Activated gamma-delta T cell treated with Interleukin-2 at 50 U/mL for 16 hours (primary cell): ENCODE measurements around the gene TTF1.

Experiments used
- DNase-seq: peaks from one replicate; pipeline ENCODE4 v3.0.0-alpha.2; 2020

TTF1 gene

DNA sequence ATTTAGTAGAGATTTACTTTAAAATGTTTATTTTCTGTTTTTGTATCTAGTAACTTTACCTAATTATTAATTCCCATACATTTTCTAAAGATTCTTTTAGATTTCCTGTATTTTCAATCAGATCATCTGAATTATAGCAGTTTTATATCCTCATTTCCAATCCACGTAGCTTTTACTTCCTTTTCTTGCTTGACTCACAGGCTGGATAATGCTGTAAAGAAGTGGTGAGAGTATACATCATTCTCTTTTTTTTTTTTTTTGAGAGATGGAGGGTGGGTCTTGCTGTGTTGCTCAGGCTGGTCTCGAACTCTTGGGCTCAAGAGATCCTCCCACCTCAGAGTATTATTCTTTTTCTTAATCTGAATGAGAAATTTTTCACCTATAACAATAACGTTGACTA, 40.7 kb downstream of the TTF1 start:
- no peak for DNase-seq

DNA sequence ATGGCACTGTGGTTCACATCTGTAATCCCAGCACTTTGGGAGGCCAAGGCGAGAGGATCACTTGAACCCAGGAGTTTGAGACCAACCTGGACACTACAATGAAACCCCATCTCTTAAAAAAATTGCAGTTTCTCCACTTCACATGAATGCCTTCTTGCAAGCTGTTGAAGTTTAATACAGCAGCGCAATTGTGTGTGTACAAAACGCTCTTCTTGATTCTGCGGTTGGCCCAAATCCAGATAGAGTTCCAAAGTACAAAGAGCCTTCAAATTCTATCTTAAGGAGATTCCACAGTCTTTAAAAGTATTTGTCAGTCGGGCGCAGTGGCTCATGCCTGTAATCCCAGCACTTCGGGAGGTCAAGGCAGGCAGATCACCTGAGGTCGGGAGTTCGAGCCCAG, 42.6 kb downstream of the TTF1 start:
- no peak for DNase-seq

DNA sequence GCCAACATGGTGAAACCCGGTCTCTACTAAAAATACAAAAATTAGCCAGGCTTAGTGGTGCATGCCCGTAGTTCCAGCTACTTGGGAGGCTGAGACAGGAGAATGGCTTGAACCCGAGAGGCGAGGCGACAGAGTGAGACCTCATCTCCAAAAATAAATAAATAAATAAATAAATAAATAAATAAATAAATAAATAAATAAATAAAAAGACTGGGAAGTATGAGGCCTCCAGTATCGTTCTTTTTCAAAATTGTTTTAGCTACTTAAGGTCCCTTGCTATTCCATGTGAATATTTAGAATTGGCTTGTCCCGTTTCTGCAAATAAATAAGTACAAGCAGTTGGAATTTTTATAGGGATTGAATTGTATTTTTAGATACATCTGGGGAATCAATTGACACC, 48.9 kb downstream of the TTF1 start:
- no peak for DNase-seq

DNA sequence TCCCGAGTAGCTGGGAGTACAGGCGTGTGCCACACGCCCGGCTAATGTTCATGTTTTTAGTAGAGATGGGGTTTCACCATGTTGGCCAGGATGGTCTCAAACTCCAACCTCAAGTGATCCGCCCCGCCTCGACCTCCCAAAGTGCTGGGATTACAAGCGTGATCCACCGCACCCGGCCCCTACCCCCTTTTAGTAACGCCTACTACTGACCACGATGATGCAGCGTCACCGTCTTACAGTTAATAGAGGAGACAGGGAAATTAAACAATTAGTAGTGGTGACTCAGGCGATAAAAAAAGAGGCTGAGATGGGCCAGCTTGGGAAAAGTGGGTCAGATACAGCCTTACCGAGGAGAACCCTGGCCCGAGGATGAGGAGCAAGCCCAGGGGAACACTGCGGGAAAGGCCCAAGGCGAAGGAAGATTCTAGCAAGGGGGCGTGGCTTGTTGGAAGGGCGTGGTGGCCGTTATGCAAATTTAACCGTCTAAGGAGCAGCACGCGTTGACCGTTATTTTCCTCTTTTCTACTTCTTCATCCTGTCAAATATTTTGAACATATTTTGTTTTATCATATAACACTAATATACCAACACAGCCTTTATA, 50.2 kb downstream of the TTF1 start:
- no peak for DNase-seq

DNA sequence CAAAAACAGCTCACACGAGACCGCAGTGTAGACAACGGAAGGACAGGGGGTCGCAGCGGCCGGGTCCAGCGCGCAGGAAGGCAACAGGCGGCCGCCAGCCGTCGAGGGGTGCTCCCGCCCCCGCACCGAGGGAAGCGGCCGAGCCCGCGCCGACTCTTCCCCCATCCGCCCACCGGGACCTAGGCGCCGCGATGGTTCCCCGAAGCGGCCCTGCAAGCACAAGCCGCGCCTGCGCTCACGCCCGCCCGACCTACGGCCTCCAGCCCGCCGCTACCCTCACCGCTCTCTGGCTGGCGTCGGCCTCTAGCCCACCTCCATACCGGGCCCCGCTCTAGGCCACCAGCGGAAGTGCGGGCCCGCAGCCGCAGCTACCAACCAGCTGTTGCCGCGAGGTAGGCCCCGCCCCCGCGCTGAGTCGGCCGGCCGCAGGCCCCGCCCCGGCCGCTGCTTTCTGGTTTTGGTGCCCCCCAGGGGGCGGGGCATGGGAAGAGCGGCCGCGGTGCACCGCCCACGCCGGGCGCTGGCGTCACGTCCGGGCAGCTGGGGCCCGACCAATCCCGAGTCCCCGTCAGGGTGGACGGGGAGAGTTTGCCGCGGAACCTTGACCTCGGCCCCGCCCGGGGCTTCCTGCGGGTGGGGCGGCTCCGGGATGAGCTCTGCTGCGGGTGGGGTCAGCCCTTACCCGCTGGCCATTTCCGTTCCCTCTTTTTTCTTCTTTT, 51.8 kb downstream of the TTF1 start, which contains the start of gene SETX:
Gene SETX, minus strand, starts transcription at position 350 of the 719 bp plus-strand sequence. CDS start 5,558 bp downstream, outside the sequence.
- DNase-seq: peak; percentile 97

DNA sequence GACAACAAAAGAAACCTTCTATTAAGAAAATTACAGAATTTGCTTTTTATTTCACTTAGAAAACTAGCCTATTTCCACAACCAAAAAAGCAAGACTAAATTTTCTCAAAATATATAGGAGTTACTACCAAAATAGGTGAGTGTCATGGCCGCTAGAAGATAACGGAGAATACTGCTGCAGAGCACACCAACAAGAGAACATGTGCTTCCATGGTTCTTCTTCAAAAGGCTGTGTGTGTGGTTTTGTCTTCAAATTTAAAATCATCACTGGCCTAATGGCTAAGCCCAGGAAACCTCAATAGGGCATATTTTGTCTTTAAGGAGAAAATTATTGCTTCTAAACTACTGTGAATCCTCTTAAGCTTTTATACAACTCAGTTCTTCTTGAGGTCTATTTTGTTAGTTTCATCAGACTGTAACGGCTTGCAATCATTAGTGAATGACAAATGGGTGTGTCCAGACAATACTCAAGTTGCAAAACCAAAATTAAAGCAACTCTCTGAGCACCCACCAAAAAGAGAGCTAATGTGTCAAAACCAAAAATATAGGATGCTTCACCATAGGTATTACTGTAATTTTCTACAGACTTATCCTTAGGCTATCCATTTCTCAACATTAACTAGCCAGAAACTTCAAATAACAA, 55.1 kb downstream of the TTF1 start:
- no peak for DNase-seq

DNA sequence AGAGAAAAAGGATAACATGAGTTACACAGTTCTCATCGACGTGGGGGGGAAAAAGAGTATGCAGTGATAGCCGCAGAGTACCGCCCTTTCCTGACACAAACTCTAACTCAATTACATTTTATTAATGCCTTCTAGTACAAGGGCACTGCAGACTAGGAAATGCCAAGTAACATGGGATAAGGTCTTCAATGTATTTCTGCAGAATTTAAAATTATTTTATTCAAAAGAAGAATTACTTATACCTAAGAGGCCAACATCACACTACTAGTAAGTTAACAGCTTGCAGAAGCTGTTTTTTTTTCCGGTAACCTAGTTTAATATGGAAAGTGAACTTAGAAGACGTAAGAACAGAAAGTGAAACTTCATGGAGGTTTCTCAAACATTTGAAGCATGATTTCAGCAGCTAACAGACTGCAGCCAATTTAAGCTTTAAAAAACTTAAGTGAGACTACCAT, 55.8 kb downstream of the TTF1 start:
- peak; percentile 30 for DNase-seq

DNA sequence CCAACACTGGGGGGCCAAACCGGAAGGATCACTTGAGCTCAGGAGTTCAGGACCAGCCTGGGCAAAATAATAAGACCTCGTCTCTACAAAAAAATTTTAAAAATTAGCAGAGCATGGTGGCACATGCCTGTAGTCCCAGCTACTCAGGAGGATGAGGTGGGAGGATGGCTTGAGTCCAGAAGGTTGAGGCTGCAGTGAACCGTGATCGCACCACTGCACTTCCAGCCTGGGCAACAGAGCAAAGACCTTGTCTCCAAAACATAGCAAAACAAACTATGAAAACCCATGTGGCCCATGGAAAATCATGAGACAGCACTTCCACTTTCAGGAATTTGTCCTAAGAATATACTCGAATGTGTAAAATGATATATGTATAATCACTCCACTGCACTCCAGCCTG, 58.0 kb downstream of the TTF1 start:
- no peak for DNase-seq

DNA sequence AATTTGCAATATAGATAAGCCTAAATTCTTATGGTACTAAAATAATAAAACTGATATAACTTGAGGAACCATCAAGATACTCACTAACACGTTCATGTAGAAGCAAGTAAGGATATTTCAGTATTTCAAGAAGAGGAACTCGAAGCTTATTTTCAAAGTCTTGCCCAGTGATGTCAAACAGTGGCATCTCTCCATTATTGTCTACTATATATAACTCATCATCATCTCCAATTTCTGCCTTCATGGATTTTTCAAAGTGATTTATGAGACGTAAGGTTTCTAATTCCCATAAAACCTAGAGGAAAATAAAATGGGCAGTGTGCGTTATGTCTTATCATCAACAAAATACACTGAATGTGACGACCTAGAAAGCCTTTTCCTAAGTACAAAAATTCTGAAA, 60.5 kb downstream of the TTF1 start:
- DNase-seq: no peak

DNA sequence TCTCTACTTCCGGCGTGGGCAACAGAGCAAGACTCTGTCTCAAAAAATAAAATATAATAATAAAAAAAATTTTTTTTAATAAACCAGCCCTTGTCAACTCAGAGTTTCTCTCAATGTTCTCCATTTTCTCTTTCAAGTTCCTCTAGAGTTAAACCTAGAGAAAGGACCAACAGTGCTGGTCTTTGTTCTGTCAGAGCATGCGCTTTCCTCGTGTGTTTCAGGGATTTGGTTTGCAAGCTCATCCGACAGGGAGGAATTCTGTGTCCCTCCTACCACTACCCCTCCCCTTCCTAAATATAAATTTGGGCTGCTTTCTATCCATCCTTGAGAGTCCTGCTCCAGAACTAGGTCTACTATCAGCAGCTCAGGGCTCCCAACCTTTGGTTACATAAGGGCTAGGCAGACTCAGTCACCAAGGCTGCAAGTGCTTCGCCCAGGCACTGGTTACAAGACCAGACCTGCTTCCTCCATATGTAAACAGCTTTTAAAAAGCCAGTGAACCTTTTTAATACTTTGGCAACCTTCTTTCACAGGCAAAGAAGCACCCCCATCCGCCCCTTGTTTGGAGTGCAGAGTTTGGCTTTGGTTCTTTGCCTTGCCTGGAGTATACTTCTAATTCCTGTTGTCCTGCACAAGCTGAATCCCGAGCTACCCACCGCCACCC, 65.3 kb downstream of the TTF1 start:
- no peak for DNase-seq

DNA sequence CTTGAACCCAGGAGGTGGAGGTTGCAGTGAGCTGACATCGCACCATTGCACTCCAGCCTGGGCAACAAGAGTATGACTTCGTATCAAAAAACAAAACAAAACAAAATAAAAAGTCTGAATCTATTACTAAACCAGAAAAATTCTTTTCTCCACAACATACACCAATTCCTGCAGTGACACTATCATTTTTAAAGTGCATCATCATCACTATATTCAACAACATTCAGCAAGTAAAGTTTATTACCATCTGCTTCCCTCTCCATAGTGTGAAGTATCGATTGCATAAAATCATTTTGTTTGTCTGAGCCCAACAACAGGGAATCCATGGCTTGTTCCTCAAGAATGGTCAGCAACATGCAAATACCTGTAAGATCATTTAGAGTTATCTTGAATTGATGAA, 72.3 kb downstream of the TTF1 start:
- DNase-seq: no peak

DNA sequence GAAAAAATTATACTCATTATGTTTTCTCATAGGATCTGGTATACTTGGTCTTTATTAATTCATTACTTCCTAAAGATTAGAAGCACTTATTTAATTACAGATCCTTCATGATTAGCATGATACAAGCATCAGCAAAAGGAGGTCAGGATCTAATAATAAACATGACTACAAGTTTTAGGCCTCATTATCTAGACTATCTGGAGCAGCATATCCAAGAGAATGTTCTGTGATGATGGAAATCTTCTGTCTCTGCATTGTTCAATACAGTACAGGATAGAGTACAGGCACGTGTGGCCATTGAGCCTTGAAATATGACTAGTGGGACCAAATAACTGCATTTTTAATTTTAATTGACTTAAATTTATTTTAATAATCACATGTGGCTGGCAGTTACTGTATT, 73.1 kb downstream of the TTF1 start:
- DNase-seq: no peak

DNA sequence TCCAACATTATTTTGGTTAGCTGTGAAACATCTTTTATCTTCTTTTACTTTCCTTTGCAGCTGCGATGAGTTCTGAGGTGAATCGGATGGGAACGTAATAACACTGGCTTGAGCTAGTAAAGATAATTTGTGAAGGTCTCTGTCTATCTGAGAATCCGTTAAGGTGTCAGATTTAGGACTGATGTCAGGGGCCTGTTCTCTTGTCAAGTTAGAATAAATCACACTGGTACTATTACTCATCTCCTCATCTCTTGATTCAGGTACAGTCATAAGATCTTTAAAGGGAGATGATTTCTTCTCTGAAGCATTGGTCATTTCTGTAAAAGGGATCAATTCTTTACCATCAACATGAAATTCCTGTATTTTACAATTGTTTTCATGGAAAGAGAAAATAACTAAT, 78.1 kb downstream of the TTF1 start:
- no peak for DNase-seq

DNA sequence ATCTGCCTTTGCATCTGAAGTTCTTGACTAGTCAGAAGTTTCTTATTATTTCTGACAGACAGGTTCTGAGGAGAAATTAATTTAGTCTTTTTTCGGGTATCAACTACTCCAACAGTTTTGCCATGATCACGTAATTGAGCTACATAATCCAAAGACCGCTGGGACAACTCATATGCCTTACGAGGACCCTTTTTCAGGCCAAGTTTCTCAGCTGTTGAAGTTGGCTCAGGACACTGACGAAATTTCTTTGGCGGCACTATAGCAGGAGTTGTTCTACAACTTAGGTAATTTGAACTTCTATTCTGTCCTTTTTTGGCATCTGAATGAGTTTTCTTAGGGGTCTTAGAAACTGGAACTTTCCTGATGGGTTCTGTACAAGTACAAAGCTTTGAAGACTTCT, 79.1 kb downstream of the TTF1 start:
- no peak for DNase-seq
